GM12873 (cell line): ENCODE results near the gene TKTL1.

Source experiments
- TF ChIP-seq, protein P1 (sequence below): IDR thresholded peaks from 2 replicates; pipeline ENCODE4 v1.5.1; 2012; ENCODE audit warnings: low read depth, mild to moderate bottlenecking, moderate library complexity, low read length, control low read depth; ENCODE audit not compliant: insufficient read depth; ENCODE audit errors: missing control alignments

Gene TKTL1

DNA sequence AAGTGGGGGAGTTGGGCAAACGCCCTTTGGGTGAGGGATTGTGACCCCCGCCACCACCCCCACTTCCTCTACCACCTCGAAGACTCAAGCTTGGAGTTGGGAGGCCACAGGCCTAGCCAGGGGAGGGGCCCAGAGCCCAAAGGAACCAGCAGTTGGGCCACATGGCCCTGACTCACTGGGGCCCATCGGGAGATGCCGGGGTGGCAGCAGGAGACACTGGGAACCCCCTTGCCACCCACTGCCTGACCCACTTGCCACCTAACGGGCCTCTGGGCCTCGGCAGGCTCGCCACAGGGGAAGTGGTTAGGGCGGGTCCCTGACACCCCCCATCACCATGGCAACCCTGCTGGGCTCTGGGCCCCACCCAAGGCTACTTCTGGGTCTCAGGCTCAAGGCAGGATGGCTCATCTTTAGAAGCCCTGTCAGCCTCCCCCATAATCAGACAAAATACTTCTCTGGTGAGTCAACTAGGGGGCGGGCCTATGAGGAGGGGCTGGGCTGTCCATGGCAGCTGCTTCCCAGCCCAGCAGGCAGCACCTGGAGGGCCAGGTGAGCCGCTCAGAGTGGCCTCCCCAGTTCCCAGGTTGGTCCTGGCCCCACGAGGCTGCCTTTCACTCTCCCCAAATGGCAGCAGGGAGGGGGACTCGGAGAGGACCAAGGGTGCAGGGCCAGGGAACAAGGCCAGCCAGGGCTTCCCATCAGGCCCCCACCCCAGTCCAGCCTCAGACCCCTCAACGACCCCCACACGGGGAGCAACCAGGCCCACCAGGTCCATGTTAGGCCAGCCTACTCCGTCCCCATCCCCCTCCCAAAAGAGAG, 73.2 kb downstream of the TKTL1 start:
- TF ChIP-seq, protein P1, sequence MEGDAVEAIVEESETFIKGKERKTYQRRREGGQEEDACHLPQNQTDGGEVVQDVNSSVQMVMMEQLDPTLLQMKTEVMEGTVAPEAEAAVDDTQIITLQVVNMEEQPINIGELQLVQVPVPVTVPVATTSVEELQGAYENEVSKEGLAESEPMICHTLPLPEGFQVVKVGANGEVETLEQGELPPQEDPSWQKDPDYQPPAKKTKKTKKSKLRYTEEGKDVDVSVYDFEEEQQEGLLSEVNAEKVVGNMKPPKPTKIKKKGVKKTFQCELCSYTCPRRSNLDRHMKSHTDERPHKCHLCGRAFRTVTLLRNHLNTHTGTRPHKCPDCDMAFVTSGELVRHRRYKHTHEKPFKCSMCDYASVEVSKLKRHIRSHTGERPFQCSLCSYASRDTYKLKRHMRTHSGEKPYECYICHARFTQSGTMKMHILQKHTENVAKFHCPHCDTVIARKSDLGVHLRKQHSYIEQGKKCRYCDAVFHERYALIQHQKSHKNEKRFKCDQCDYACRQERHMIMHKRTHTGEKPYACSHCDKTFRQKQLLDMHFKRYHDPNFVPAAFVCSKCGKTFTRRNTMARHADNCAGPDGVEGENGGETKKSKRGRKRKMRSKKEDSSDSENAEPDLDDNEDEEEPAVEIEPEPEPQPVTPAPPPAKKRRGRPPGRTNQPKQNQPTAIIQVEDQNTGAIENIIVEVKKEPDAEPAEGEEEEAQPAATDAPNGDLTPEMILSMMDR = no peak

DNA sequence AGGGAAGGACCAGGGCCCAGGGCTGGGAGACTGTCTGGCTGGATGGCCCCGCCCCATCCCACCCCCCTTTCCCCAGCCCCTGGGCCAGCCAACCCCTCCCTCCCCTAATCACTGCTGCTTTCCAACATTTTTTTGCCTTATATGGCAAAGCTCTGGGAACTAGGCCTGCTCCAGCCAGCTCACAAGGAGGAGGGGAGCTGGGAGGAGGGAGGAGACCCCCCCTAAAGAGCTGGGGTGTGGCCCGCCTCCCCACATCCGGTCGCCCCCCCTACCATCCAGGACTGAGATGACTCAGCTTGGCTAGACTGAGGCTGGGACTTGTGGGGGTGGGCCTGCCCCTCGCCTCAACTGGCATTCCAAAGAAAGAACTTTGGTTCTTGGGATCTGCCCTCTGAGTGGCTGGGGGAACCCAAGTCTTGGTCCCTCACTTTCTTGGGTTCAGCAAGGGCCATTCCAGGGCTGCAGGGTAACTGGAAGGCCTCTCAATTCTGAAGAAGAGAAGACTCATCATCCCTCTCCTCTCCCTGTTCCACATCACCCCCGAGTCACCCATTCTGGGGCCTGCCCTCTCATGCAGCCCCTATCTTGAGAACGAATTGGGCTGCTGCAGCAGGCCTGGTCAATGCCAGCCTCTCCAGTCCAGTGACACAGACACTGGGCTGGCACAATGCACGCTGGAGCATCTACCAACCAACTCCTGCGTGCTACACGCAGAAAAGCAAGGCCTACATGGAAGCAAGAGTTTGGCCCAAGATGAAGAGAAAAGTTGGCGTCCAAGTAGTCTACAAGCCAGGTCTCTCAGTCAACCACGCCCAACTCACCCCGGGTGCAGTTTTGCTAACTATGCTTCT, 74.1 kb downstream of the TKTL1 start:
- TF ChIP-seq, protein P1 = no peak

DNA sequence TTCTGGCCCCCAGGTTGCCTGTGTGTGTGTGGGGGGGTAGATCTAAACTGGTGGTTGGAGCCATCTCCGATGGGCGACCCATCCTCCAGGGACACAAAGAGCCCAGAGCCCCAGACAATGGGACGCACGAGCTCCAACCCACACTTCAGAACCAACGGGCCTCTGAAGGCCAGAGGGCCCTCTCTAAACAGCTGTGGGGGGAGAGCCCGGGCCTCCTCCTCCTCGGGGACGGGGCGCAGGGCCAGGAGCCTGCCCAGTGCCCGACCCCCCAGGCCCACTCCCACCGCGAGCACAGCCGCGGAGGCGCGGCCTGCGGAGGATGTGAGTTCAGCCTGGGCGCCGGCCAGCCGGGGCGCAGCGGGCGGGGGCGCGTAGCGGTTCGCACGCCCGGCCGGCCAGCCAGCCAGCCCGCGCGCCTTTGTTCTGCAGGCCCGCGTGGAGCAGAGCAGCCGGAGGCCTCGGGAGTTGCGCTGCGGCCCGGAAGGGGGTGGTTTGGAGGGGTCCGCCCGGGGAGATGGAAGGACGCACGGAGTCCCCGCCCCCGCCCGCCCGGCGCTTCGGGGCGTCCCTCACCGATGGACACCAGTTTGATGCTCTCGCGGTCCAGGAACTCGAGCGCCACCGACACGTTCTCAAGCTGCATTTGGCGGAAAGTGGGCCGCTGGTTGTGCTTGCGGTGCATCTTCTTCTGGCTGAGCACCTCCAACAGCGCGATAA, 74.9 kb downstream of the TKTL1 start:
- TF ChIP-seq, protein P1 = no peak

DNA sequence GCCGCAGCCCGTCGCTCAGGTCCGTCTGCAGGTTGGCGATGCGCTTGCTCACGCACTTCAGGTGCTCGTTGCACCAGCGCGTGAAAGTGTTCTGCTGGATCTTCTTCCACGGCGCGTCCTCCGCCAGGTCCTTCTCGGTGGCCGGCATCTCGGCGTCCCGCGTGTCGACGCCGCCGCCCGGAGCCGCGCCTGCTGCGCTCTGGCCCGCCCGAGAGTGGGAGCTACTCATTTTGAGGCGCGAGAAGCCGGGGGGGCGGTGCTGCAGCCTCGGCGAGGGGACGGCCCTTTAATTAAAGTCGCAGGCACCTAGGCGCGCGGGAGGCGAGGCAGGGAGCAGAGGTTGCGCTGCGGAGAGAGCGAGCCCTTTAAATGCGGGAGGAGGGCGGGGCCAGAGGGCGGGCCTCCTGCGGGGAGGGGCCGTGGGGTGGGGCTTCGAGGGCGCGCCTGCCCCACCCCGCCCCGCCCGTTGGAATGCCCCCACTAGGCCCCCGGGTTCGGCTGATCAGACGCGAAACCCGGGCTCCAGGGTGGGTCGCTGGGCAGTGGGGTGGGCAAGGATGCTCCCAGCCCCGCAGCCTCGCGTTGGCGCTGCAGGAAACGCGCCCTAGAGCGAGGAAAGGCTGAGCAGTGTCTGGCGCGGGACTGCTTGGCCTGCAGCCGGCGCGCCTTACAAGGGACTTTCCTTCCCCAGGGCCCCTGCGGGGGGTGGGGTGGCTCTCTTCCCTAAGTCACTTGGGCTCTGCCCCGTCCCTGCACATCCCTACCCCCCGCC, 75.6 kb downstream of the TKTL1 start:
- TF ChIP-seq, protein P1 = no peak

DNA sequence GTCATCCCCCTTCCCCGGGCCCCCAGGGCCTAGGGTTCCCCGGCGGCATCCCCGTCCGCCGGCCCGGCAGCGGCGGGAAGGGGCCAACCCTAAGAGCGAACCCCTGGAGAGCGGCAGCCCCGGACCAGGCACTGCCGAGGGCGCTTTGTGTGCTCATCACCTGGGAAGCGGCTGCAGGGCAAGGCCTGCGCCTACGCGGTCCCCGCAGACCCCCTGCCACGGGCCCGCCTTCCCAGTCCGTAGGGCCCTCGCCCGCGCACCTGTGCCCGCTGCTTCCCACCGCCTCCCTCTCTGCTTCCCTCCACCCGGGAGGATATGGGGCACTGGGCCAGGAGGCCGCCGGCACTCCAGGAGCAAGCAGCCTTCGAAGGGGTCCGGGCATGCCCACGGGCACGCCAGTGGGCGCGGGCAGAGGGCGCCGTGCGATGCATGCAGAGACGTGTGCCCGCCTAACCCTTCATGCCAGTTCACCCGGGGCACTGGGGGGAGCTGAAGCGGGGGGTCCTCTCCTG, 76.2 kb downstream of the TKTL1 start:
- TF ChIP-seq, protein P1 = no peak

DNA sequence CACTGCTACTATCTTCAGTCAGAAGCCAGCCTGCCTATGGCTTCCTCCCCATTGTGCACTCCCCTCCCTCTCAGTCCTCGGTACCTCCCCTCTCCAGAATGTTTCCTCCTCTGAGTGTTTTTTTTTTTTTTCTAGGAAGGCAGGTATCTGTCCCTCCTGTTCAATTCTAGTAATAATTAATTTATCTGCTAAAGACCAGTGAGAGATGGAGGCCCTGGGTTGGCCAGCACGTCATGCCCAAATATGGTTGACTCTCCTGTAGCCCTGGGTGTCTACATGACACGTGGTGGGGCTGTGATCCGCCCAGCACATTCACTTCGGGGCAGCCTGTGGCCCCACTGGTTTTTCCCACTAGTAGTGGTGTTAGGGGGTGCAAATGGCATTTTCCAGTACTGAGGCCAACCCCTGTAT, 77.0 kb downstream of the TKTL1 start:
- TF ChIP-seq, protein P1 = no peak
